ENCODE data around the gene PRR36.

DNA sequence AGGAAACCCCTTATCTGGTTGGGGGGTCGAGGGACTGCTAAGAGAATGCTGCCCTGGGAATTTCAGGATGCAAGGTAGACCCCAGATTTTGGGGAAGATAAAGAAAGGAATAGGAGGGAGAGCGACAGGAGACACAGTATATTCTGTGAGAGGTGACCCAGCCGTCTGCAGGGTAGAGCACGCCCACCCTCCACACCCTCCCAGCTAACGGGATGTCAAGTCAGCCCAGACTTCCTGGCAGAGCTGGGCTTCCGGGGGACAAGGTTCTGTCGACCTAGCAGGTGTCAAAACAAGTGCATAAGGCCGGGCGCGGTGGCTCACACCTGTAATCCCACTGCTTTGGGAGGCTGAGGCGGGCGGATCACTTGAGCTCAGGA lies 695 bp upstream of the PRR36 start:
- TF ChIP-seq, protein P1, sequence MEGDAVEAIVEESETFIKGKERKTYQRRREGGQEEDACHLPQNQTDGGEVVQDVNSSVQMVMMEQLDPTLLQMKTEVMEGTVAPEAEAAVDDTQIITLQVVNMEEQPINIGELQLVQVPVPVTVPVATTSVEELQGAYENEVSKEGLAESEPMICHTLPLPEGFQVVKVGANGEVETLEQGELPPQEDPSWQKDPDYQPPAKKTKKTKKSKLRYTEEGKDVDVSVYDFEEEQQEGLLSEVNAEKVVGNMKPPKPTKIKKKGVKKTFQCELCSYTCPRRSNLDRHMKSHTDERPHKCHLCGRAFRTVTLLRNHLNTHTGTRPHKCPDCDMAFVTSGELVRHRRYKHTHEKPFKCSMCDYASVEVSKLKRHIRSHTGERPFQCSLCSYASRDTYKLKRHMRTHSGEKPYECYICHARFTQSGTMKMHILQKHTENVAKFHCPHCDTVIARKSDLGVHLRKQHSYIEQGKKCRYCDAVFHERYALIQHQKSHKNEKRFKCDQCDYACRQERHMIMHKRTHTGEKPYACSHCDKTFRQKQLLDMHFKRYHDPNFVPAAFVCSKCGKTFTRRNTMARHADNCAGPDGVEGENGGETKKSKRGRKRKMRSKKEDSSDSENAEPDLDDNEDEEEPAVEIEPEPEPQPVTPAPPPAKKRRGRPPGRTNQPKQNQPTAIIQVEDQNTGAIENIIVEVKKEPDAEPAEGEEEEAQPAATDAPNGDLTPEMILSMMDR (IDR thresholded peaks at IDR 0.05): no peak
- no peak for TF ChIP-seq POLR2AphosphoS5 (IDR thresholded peaks at IDR 0.05; ENCODE audit: insufficient read depth in 1 of 2, low read depth in 1 of 2)
- TF ChIP-seq POLR2A (IDR thresholded peaks at IDR 0.05): no peak

Measured in vagina (tissue), 2 donors.